H1 (cell line): ENCODE results near the gene ISOC1. TPM values are rescaled to one million over a fixed set of nuclear protein-coding genes. Genes with fewer than 3 reads are reported as not detected.

Source experiments
- JUN ChIP-seq: IDR thresholded peaks from 2 replicates; pipeline ENCODE4 v1.6.1; 2011; ENCODE audit warnings: low read depth, mild to moderate bottlenecking, improper control_type of control experiment, low read length
- NANOG ChIP-seq: IDR thresholded peaks from 2 replicates; pipeline ENCODE4 v1.6.1; 2011; ENCODE audit warnings: low read length, low read depth, mild to moderate bottlenecking, inconsistent platforms; ENCODE audit not compliant: insufficient read depth, poor library complexity, severe bottlenecking
- SP2 ChIP-seq: IDR thresholded peaks from 2 replicates; pipeline ENCODE4 v1.6.1; 2012; ENCODE audit warnings: mild to moderate bottlenecking, low read length, inconsistent platforms
- polyA plus RNA-seq, 7 experiments: library from polyadenylated mRNA; depleted of rRNA in 3 of 7; stranded (reverse) in 5 of 7; unstranded in 2 of 7; fragments of >200 nt in 5 of 7; fragments of 200-250 nt in 2 of 7; gene quantifications; 1 replicate in 5 of 7; 2 replicates in 1 of 7; 4 replicates in 1 of 7; pipeline versions ENCODE4 v1.2.1 to v1.2.3, GENCODE V29; 2011 to 2013; ENCODE audit warnings: missing spikeins in 2 of 7, mixed read lengths in 2 of 7
- total RNA-seq: library from RNA; stranded (reverse); fragmentation: NEBNext Ultra II Directional; extraction: Animal tissue kit (Norgen Biotek cat#: 25700); gene quantifications from 2 replicates; pipeline ENCODE4 v1.2.1, GENCODE V29; 2021

ISOC1 gene
- total and polyA plus RNA-seq, 2 of the 8 experiments (the other 6 are each of a cell fraction or from before 2014, with no cell fraction given), result 27.7 to 34.9 TPM

- TF ChIP-seq JUN (no peak), NANOG (no peak), SP2 (no peak)
These were observed at the start of gene ISOC1 (continued) for GRCh38 chr5:129094087-129094923.
